Liver (tissue), 9 donors: ENCODE data around the gene PTPRS. TPM values are rescaled to one million over a fixed set of nuclear protein-coding genes. Genes with fewer than 3 reads are reported as not detected.

Experiments used
- DNase-seq: peaks from one replicate; pipeline ENCODE4 v3.0.0-alpha.2; 2017; ENCODE audit warnings: low spot score
- H3K27ac ChIP-seq, 2 donors: one replicate each; pipeline ENCODE4 v1.7.0; 2013; ENCODE audit warnings: inconsistent platforms in 2 of 2, low read length in 2 of 2, control low read depth in 1 of 2, low read depth in 1 of 2, mild to moderate bottlenecking in 1 of 2
- H3K27me3 ChIP-seq, 4 donors: one replicate each; pipeline versions ENCODE4 v1.6.1 to v1.7.0; 2013; ENCODE audit warnings: low read length in 3 of 4, inconsistent platforms in 1 of 4, mild to moderate bottlenecking in 1 of 4, moderate library complexity in 1 of 4; ENCODE audit not compliant: control insufficient read depth in 4 of 4, insufficient read depth in 4 of 4
- H3K36me3 ChIP-seq, 4 donors: one replicate each; pipeline versions ENCODE4 v1.6.1 to v1.7.0; 2013; ENCODE audit warnings: low read length in 3 of 4, mild to moderate bottlenecking in 3 of 4, low read depth in 1 of 4, moderate library complexity in 1 of 4; ENCODE audit not compliant: control insufficient read depth in 4 of 4, insufficient read depth in 3 of 4
- H3K4me1 ChIP-seq, 4 donors: one replicate each; pipeline versions ENCODE4 v1.6.1 to v1.7.0; 2013; ENCODE audit warnings: low read length in 3 of 4, mild to moderate bottlenecking in 3 of 4, moderate library complexity in 1 of 4; ENCODE audit not compliant: control insufficient read depth in 4 of 4, insufficient read depth in 4 of 4
- H3K4me3 ChIP-seq, 3 donors: one replicate each; pipeline versions ENCODE4 v1.6.1 to v1.7.0; 2013; ENCODE audit warnings: low read length in 3 of 3, control low read depth in 1 of 3, low read depth in 1 of 3, mild to moderate bottlenecking in 1 of 3
- H3K9ac ChIP-seq, 2 donors: one replicate each; pipeline ENCODE4 v1.7.0; 2013; ENCODE audit warnings: low read length in 2 of 2, mild to moderate bottlenecking in 2 of 2, moderate library complexity in 2 of 2, control low read depth in 1 of 2, low read depth in 1 of 2
- H3K9me3 ChIP-seq, 4 donors: one replicate each; pipeline versions ENCODE4 v1.6.1 to v1.7.0; 2013; ENCODE audit warnings: low read length in 3 of 4; ENCODE audit not compliant: control insufficient read depth in 4 of 4
- EGR1 ChIP-seq, 2 donors: IDR thresholded peaks; 2 replicates each; pipeline ENCODE4 v1.6.1; 2016 to 2018; ENCODE audit warnings: antibody characterized with exemption in 2 of 2, low read depth in 2 of 2
- FOXA1 ChIP-seq: IDR thresholded peaks from 2 replicates; pipeline ENCODE4 v1.6.1; 2016; ENCODE audit warnings: antibody characterized with exemption
- FOXA2 ChIP-seq: IDR thresholded peaks from 2 replicates; pipeline ENCODE4 v1.6.1; 2016; ENCODE audit warnings: antibody characterized with exemption
- GABPA ChIP-seq, 2 donors: IDR thresholded peaks in 1 of 2; conservative IDR thresholded peaks in 1 of 2; 2 replicates each; pipeline ENCODE4 v1.6.1; 2016; ENCODE audit warnings: antibody characterized with exemption in 2 of 2, mild to moderate bottlenecking in 1 of 2, moderate library complexity in 1 of 2
- HNF4A ChIP-seq, 2 donors: conservative IDR thresholded peaks; 2 replicates each; pipeline ENCODE4 v1.6.1; 2016; ENCODE audit warnings: antibody characterized with exemption in 2 of 2, mild to moderate bottlenecking in 2 of 2
- HNF4G ChIP-seq: IDR thresholded peaks from 2 replicates; pipeline ENCODE4 v1.6.1; 2016; ENCODE audit warnings: antibody characterized with exemption
- JUND ChIP-seq, 2 donors: IDR thresholded peaks; 2 replicates each; pipeline ENCODE4 v1.6.1; 2016; ENCODE audit warnings: antibody characterized with exemption in 2 of 2
- NR2F2 ChIP-seq: IDR thresholded peaks from 2 replicates; pipeline ENCODE4 v1.6.1; 2016; ENCODE audit warnings: antibody characterized with exemption
- RAD21 ChIP-seq, 2 donors: IDR thresholded peaks; 2 replicates each; pipeline ENCODE4 v1.6.1; 2016; ENCODE audit warnings: antibody characterized with exemption in 2 of 2, mild to moderate bottlenecking in 2 of 2
- RXRA ChIP-seq, 2 donors: IDR thresholded peaks; 2 replicates each; pipeline ENCODE4 v1.6.1; 2017 to 2018; ENCODE audit warnings: antibody characterized with exemption in 2 of 2, mild to moderate bottlenecking in 1 of 2
- SP1 ChIP-seq: IDR thresholded peaks from 2 replicates; pipeline ENCODE4 v1.6.1; 2018; ENCODE audit warnings: antibody characterized with exemption, mild to moderate bottlenecking
- TAF1 ChIP-seq: conservative IDR thresholded peaks from 2 replicates; pipeline ENCODE4 v1.6.1; 2016; ENCODE audit warnings: antibody characterized with exemption, mild to moderate bottlenecking
- YY1 ChIP-seq: IDR thresholded peaks from 2 replicates; pipeline ENCODE4 v1.6.1; 2016; ENCODE audit warnings: antibody characterized with exemption, mild to moderate bottlenecking
- WGBS: extraction: QIAGEN DNeasy Blood & Tissue Kit; methylation state at CpG from one replicate; pipeline ENCODE4 v1.1.7; 2013; 5-methylcytosine and 5-hydroxymethylcytosine counted together
- polyA plus RNA-seq, 2 donors: library from polyadenylated mRNA; stranded (reverse) in 1 of 2; unstranded in 1 of 2; fragments of 200-250 nt in 1 of 2; fragments of >200 nt in 1 of 2; fragmentation: Nextera tagmentation in 1 of 2; extraction: Ambion mirVana in 1 of 2; gene quantifications; one replicate each; pipeline versions ENCODE4 v1.2.1 to v1.2.3, GENCODE V29; 2013 to 2015
- total RNA-seq, 2 donors: library from RNA; depleted of rRNA; stranded (reverse); fragments of >200 nt; gene quantifications; one replicate each; pipeline ENCODE4 v1.2.3, GENCODE V29; 2014
- TF ChIP-seq, protein P1 (sequence below): fragments of 150-350 bp; IDR thresholded peaks from 2 replicates; pipeline ENCODE4 v1.5.1; 2017; ENCODE audit warnings: improper control_type of control experiment, low read depth, low read length; ENCODE audit not compliant: missing input control
- TF ChIP-seq, protein P2 (sequence below): IDR thresholded peaks from 2 replicates; pipeline ENCODE4 v1.6.1; 2016; ENCODE audit warnings: antibody characterized with exemption
- TF ChIP-seq, protein P3 (sequence below): IDR thresholded peaks from 2 replicates; pipeline ENCODE4 v1.6.1; 2016; ENCODE audit warnings: antibody characterized with exemption, mild to moderate bottlenecking
- TF ChIP-seq, protein P4 (sequence below): IDR thresholded peaks from 2 replicates; pipeline ENCODE4 v1.6.1; 2016; ENCODE audit warnings: antibody characterized with exemption
- TF ChIP-seq, protein P5 (sequence below): IDR thresholded peaks from 2 replicates; pipeline ENCODE4 v1.6.1; 2016; ENCODE audit warnings: antibody characterized with exemption
- donor health status: healthy.
- donor health status: healthy.
- donor health status: healthy.
- donor health status: healthy.
- donor health status: healthy.

Gene PTPRS
- total and polyA plus RNA-seq, 4 donors, result 1.3 to 49.7 (median 20.2) TPM

DNA sequence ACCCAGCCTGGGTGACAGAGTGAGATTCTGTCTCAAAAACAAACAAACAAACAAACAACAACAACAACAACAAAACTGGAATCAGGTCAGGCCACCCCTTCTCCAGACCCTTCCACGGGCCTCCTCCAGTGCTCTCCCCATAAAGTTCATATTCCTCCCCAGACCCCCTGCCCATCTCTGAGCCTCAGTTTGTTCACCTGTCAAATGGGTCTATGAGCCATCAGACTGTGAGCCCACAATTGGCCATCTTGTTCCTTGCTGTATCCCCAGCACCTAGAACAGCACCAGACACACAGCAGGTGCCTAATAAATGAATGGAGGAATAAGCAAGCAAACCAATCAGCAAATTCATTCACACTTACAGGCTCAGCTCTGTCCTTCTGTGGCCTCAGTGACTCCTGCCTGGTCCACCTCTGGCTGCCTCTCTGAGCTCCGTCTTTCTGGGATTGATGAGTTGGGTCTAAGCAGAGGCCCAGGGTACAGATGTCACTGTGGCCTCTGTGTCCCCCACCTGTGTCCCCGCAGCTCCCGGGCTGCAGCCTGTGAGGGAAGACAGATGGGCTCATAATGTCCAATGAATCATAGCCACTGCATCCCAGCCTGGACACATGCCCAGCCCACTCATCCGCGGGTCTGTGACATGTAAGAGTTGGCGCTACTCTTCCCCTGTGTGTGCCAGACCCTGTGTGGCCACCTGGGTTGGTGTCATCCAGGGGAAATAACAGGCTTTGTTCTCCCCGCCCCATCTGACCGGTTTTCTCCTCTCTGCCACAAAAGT is 19.6 kb upstream of the PTPRS start (continued):
- TF ChIP-seq, protein P1, sequence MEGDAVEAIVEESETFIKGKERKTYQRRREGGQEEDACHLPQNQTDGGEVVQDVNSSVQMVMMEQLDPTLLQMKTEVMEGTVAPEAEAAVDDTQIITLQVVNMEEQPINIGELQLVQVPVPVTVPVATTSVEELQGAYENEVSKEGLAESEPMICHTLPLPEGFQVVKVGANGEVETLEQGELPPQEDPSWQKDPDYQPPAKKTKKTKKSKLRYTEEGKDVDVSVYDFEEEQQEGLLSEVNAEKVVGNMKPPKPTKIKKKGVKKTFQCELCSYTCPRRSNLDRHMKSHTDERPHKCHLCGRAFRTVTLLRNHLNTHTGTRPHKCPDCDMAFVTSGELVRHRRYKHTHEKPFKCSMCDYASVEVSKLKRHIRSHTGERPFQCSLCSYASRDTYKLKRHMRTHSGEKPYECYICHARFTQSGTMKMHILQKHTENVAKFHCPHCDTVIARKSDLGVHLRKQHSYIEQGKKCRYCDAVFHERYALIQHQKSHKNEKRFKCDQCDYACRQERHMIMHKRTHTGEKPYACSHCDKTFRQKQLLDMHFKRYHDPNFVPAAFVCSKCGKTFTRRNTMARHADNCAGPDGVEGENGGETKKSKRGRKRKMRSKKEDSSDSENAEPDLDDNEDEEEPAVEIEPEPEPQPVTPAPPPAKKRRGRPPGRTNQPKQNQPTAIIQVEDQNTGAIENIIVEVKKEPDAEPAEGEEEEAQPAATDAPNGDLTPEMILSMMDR, result no peak
- TF ChIP-seq RXRA (IDR thresholded peaks at IDR 0.05) (no peak), FOXA1 (no peak)
- TF ChIP-seq, protein P2, sequence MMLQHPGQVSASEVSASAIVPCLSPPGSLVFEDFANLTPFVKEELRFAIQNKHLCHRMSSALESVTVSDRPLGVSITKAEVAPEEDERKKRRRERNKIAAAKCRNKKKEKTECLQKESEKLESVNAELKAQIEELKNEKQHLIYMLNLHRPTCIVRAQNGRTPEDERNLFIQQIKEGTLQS, result no peak

DNA sequence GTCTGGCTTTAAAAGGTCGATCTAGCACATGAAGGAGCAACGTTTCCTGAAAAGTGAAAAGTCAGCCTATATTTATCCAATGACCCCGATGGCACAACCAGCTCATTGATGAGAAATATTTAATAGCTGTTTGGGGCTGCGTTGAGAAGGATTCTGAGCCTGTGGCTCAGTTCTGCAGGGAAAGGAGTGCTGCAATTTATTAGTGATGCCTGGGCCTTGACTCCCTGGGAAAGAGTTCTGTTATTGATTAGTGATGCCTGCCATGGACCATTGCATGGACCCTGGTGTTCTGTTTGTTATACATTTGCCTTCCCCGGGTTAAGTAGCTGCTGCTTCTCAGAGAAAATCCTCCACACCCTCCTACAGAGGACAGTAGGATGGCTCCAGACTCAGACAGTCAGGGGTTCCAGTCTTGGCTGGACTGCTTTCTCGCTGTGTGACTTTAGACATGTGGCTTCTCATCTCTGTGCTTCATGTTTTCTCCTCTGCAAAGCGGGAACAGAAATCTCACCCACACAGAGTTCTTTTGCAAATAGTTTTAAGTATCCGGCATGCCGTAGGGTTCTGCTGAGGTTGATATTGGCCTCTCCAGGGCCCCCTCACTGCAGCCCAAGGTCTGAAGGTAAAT is 17.7 kb upstream of the PTPRS start:
- 61% methylated on average over 9 of the region's 9 CpGs for WGBS
- H3K9me3 ChIP-seq, result no peaks in the 10 kb centered on the region
- peaks cover 0 to 5% (median 0%) of the 10 kb centered on the region in 4 donors for H3K27me3 ChIP-seq
- no peaks in the 10 kb centered on the region for H3K4me1 ChIP-seq
- H3K4me3 ChIP-seq, result no peak overlapping the region
- H3K9ac ChIP-seq, result no peak overlapping the region
- TF ChIP-seq, protein P3, sequence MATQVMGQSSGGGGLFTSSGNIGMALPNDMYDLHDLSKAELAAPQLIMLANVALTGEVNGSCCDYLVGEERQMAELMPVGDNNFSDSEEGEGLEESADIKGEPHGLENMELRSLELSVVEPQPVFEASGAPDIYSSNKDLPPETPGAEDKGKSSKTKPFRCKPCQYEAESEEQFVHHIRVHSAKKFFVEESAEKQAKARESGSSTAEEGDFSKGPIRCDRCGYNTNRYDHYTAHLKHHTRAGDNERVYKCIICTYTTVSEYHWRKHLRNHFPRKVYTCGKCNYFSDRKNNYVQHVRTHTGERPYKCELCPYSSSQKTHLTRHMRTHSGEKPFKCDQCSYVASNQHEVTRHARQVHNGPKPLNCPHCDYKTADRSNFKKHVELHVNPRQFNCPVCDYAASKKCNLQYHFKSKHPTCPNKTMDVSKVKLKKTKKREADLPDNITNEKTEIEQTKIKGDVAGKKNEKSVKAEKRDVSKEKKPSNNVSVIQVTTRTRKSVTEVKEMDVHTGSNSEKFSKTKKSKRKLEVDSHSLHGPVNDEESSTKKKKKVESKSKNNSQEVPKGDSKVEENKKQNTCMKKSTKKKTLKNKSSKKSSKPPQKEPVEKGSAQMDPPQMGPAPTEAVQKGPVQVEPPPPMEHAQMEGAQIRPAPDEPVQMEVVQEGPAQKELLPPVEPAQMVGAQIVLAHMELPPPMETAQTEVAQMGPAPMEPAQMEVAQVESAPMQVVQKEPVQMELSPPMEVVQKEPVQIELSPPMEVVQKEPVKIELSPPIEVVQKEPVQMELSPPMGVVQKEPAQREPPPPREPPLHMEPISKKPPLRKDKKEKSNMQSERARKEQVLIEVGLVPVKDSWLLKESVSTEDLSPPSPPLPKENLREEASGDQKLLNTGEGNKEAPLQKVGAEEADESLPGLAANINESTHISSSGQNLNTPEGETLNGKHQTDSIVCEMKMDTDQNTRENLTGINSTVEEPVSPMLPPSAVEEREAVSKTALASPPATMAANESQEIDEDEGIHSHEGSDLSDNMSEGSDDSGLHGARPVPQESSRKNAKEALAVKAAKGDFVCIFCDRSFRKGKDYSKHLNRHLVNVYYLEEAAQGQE, result no peak
- TF ChIP-seq EGR1 (IDR thresholded peaks at IDR 0.05; ENCODE audit: low read depth in 2 of 2) (no peak), HNF4A (conservative IDR thresholded peaks at IDR 0.05) (no peak), SP1 (no peak), JUND (IDR thresholded peaks at IDR 0.05) (no peak), FOXA2 (no peak), TAF1 (no peak), GABPA (IDR thresholded peaks at IDR 0.05 in 1 of 2, conservative IDR thresholded peaks at IDR 0.05 in 1 of 2) (no peak), FOXA1 (no peak), RAD21 (IDR thresholded peaks at IDR 0.05) (no peak), HNF4G (no peak), RXRA (IDR thresholded peaks at IDR 0.05) (no peak), YY1 (no peak), NR2F2 (no peak)
- TF ChIP-seq, protein P1, result no peak
- TF ChIP-seq, protein P2, result no peak
- TF ChIP-seq, protein P4, sequence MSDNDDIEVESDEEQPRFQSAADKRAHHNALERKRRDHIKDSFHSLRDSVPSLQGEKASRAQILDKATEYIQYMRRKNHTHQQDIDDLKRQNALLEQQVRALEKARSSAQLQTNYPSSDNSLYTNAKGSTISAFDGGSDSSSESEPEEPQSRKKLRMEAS, result no peak
- TF ChIP-seq, protein P5, sequence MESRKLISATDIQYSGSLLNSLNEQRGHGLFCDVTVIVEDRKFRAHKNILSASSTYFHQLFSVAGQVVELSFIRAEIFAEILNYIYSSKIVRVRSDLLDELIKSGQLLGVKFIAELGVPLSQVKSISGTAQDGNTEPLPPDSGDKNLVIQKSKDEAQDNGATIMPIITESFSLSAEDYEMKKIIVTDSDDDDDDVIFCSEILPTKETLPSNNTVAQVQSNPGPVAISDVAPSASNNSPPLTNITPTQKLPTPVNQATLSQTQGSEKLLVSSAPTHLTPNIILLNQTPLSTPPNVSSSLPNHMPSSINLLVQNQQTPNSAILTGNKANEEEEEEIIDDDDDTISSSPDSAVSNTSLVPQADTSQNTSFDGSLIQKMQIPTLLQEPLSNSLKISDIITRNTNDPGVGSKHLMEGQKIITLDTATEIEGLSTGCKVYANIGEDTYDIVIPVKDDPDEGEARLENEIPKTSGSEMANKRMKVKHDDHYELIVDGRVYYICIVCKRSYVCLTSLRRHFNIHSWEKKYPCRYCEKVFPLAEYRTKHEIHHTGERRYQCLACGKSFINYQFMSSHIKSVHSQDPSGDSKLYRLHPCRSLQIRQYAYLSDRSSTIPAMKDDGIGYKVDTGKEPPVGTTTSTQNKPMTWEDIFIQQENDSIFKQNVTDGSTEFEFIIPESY, result no peak
- H3K27ac ChIP-seq, result no peak overlapping the region
- DNase-seq, result no peak
- no peaks in the 10 kb centered on the region for H3K36me3 ChIP-seq
